Measurements from ENCODE around the gene ABCA4. TPM values are rescaled to one million over a fixed set of nuclear protein-coding genes. Genes with fewer than 3 reads are reported as not detected.

Gene ABCA4
- total RNA-seq, 1 experiment from 2014 or later: 0.09 TPM

DNA sequence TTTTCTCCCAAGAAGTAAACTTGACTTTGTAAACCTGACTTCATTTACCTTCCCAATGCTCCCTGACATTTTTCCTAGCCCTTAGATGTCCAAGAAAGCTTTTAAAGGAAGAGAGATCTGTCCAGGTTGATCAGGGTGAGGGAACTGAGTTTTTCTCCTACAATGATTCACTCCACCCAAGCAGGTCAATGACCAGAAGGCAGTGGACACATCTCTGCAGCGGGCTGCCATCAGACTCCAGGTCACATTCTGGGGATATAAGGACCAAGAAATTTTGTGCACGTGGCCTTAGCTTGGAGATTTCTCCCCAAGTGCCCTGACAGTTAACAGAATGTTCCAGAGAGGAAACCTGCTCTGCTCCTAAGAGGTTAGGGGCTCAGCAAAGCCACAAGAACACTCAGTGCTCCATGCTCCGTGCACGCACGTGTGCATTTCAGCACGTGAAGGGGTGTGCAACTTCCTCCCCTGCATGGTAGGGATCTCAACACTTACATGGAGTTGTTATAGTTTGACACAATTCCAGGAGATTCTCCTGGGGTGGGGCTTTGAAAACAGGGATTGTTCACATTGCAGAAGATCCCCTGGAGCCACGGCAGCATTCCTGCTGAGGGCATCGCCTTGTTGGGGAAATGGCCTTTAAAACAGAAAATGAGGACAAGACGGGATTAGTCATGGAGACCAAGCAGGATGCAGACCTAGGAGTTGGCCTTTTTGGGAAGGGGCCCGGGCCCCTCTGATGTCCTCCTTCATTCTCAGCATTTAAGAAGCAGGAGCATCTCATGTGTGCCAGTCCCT, 9.8 kb downstream of the ABCA4 start:
- H3K4me3 Mint-ChIP-seq: no peak overlapping the region
- H3K36me3 Mint-ChIP-seq: no peaks in the 10 kb centered on the region
- TF ChIP-seq, protein P1, sequence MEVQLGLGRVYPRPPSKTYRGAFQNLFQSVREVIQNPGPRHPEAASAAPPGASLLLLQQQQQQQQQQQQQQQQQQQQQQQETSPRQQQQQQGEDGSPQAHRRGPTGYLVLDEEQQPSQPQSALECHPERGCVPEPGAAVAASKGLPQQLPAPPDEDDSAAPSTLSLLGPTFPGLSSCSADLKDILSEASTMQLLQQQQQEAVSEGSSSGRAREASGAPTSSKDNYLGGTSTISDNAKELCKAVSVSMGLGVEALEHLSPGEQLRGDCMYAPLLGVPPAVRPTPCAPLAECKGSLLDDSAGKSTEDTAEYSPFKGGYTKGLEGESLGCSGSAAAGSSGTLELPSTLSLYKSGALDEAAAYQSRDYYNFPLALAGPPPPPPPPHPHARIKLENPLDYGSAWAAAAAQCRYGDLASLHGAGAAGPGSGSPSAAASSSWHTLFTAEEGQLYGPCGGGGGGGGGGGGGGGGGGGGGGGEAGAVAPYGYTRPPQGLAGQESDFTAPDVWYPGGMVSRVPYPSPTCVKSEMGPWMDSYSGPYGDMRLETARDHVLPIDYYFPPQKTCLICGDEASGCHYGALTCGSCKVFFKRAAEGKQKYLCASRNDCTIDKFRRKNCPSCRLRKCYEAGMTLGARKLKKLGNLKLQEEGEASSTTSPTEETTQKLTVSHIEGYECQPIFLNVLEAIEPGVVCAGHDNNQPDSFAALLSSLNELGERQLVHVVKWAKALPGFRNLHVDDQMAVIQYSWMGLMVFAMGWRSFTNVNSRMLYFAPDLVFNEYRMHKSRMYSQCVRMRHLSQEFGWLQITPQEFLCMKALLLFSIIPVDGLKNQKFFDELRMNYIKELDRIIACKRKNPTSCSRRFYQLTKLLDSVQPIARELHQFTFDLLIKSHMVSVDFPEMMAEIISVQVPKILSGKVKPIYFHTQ (CRISPR knock-in tag; IDR thresholded peaks at IDR 0.05): no peak
- TF ChIP-seq, protein P2, sequence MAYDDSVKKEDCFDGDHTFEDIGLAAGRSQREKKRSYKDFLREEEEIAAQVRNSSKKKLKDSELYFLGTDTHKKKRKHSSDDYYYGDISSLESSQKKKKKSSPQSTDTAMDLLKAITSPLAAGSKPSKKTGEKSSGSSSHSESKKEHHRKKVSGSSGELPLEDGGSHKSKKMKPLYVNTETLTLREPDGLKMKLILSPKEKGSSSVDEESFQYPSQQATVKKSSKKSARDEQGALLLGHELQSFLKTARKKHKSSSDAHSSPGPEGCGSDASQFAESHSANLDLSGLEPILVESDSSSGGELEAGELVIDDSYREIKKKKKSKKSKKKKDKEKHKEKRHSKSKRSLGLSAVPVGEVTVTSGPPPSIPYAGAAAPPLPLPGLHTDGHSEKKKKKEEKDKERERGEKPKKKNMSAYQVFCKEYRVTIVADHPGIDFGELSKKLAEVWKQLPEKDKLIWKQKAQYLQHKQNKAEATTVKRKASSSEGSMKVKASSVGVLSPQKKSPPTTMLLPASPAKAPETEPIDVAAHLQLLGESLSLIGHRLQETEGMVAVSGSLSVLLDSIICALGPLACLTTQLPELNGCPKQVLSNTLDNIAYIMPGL (CRISPR knock-in tag; IDR thresholded peaks at IDR 0.05): no peak
- TF ChIP-seq ZNF317 (CRISPR knock-in tag; IDR thresholded peaks at IDR 0.05; ENCODE audit: borderline replicate concordance, low read depth) (no peak), ELF4 (CRISPR knock-in tag; IDR thresholded peaks at IDR 0.05; ENCODE audit: low read depth) (no peak), TEAD4 (CRISPR knock-in tag; IDR thresholded peaks at IDR 0.05) (no peak)
- CTCF ChIA-PET: no interaction called here
- DNase-seq (ENCODE audit: low spot score) (no peak), ATAC-seq (no peak)
- peaks cover 52% of the 10 kb centered on the region for H3K4me1 Mint-ChIP-seq
- POLR2A ChIA-PET: no interaction called here
- H3K27ac Mint-ChIP-seq: no peak overlapping the region
- no peaks in the 10 kb centered on the region for H3K9me3 Mint-ChIP-seq
- H3K27me3 Mint-ChIP-seq (ENCODE audit: low read depth): peaks cover 51% of the 10 kb centered on the region

GRCh38 chr1:94110021-94110761, 10.8 kb downstream of the ABCA4 start:
- Mint-ChIP-seq H3K27me3 (ENCODE audit: low read depth) (peaks cover 45% of the 10 kb centered on the region), H3K4me1 (peaks cover 52% of the 10 kb centered on the region), H3K9me3 (no peaks in the 10 kb centered on the region), H3K27ac (no peak overlapping the region), H3K4me3 (no peak overlapping the region), H3K36me3 (no peaks in the 10 kb centered on the region)
- CTCF ChIA-PET: interaction anchor here (1.7 kb wide), 1 partner anchor 9 kb away, joined by 5 read pairs; no protein-coding TSS in a partner anchor
- POLR2A ChIA-PET: no interaction called here
- no peak for DNase-seq (ENCODE audit: low spot score)
- TF ChIP-seq SP1 (CRISPR knock-in tag; conservative IDR thresholded peaks at IDR 0.05): no peak
- no peak for TF ChIP-seq ZNF317 (CRISPR knock-in tag; IDR thresholded peaks at IDR 0.05; ENCODE audit: borderline replicate concordance, low read depth)
- TF ChIP-seq, protein P3, sequence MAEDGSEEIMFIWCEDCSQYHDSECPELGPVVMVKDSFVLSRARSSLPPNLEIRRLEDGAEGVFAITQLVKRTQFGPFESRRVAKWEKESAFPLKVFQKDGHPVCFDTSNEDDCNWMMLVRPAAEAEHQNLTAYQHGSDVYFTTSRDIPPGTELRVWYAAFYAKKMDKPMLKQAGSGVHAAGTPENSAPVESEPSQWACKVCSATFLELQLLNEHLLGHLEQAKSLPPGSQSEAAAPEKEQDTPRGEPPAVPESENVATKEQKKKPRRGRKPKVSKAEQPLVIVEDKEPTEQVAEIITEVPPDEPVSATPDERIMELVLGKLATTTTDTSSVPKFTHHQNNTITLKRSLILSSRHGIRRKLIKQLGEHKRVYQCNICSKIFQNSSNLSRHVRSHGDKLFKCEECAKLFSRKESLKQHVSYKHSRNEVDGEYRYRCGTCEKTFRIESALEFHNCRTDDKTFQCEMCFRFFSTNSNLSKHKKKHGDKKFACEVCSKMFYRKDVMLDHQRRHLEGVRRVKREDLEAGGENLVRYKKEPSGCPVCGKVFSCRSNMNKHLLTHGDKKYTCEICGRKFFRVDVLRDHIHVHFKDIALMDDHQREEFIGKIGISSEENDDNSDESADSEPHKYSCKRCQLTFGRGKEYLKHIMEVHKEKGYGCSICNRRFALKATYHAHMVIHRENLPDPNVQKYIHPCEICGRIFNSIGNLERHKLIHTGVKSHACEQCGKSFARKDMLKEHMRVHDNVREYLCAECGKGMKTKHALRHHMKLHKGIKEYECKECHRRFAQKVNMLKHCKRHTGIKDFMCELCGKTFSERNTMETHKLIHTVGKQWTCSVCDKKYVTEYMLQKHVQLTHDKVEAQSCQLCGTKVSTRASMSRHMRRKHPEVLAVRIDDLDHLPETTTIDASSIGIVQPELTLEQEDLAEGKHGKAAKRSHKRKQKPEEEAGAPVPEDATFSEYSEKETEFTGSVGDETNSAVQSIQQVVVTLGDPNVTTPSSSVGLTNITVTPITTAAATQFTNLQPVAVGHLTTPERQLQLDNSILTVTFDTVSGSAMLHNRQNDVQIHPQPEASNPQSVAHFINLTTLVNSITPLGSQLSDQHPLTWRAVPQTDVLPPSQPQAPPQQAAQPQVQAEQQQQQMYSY (CRISPR knock-in tag; IDR thresholded peaks at IDR 0.05): no peak
- ATAC-seq: no peak

GRCh38 chr1:94109478-94109877, 11.5 kb downstream of the ABCA4 start:
- H3K27me3 Mint-ChIP-seq (ENCODE audit: low read depth): peaks cover 41% of the 10 kb centered on the region
- H3K4me1 Mint-ChIP-seq: peaks cover 53% of the 10 kb centered on the region
- CTCF ChIA-PET: interaction anchor here (1.7 kb wide), 1 partner anchor 10 kb away, joined by 5 read pairs; no protein-coding TSS in a partner anchor
- no peak for TF ChIP-seq E2F5 (CRISPR knock-in tag; IDR thresholded peaks at IDR 0.05)
- TF ChIP-seq, protein P4, sequence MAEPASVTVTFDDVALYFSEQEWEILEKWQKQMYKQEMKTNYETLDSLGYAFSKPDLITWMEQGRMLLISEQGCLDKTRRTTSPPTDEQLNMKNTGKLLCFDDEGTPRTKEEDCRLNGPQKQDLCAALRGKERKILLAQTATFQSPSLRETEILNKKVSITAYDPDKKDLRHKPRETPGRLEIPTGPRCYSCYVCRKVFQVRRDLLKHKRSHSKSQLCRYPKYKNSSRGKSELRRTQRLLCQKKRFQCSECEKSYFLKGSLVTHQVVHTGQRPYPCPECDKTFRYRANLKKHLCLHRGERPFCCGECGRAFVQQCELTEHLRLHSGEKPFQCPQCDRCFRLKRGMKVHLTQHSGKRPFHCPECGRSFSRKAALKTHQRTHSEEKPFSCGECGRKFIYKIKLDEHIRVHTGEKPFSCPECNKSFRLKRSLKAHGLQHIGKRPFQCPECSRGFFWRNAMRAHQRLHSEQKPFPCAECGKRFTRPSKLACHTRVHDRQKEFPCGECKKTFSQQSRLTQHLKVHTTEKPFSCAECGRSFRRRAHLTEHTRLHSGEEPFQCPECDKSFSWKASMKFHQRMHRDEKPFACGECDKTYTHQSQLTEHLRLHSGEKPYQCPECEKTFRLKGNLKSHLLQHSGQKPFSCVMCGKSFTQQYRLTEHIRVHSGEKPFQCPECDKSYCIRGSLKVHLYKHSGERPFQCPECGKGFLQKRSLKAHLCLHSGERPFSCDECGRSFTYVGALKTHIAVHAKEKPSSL (CRISPR knock-in tag; conservative IDR thresholded peaks at IDR 0.05): no peak
- no peak for TF ChIP-seq ATF3 (CRISPR knock-in tag; conservative IDR thresholded peaks at IDR 0.05)
- TF ChIP-seq OVOL2 (CRISPR knock-in tag; IDR thresholded peaks at IDR 0.05; ENCODE audit: borderline replicate concordance): no peak
- no peak for TF ChIP-seq ATF1 (CRISPR knock-in tag; IDR thresholded peaks at IDR 0.05)
- TF ChIP-seq, protein P1 (CRISPR knock-in tag; IDR thresholded peaks at IDR 0.05): no peak
- H3K36me3 Mint-ChIP-seq: no peaks in the 10 kb centered on the region
- ATAC-seq (no peak), DNase-seq (ENCODE audit: low spot score) (no peak)
- POLR2A ChIA-PET: no interaction called here
- no peak overlapping the region for H3K27ac Mint-ChIP-seq
- H3K4me3 Mint-ChIP-seq: no peak overlapping the region
- H3K9me3 Mint-ChIP-seq: no peaks in the 10 kb centered on the region

Measured in WTC11 (cell line).